Testis (tissue), 5 donors: Measurements from ENCODE around the gene GLYATL2. TPM values are rescaled to one million over a fixed set of nuclear protein-coding genes. Genes with fewer than 3 reads are reported as not detected.

ENCODE experiments used
- DNase-seq: peaks from one replicate; pipeline ENCODE4 v3.0.0-alpha.2; 2019
- H3K27ac ChIP-seq, 2 donors: fragments of 200-600 bp; sonication (generic); one replicate each; pipeline ENCODE4 v1.5.1; 2019
- H3K27me3 ChIP-seq: fragments of 200-600 bp; sonication (generic); one replicate; pipeline ENCODE4 v1.5.1; 2019
- H3K36me3 ChIP-seq: fragments of 200-600 bp; sonication (generic); one replicate; pipeline ENCODE4 v1.5.1; 2017; ENCODE audit warnings: low read depth; ENCODE audit errors: missing control alignments
- H3K4me1 ChIP-seq: fragments of 200-600 bp; sonication (generic); one replicate; pipeline ENCODE4 v1.5.1; 2019
- H3K4me3 ChIP-seq, 2 donors: fragments of 200-600 bp; sonication (generic); one replicate each; pipeline ENCODE4 v1.5.1; 2017 to 2019
- H3K9me3 ChIP-seq: fragments of 200-600 bp; sonication (generic); one replicate; pipeline ENCODE4 v1.5.1; 2017
- POLR2A ChIP-seq: fragments of 450-650 bp; IDR thresholded peaks from one replicate; pipeline ENCODE4 v1.6.1; 2017; ENCODE audit warnings: antibody characterized with exemption, mild to moderate bottlenecking, moderate library complexity
- WGBS, 2 donors: methylation state at CpG; one replicate each; pipeline ENCODE4 v1.1.5; 2018; 5-methylcytosine and 5-hydroxymethylcytosine counted together
- intact Hi-C: fragments of 100-400 bp; cut with DNase I; formaldehyde crosslinking; loops from one replicate; pipeline ENCODE4 v1.15.1; 2023; ENCODE audit warnings: low total_unique reads
- long read RNA-seq, 2 donors: transcript quantifications; one replicate each; lab custom pipeline, GENCODE V29; 2026
- polyA plus RNA-seq: library from polyadenylated mRNA; stranded (reverse); fragments of 350-450 nt; fragmentation: Illumina TruSeq; extraction: RNeasy Lipid Tissue Mini Kit (QIAGEN cat#74804); gene quantifications from one replicate; pipeline ENCODE4 v1.2.3, GENCODE V29; 2014; ENCODE audit warnings: low read depth, low replicate concordance; ENCODE audit not compliant: insufficient read depth
- total RNA-seq, 2 donors: library from RNA; depleted of rRNA; stranded (reverse); fragments of >200 nt; gene quantifications; one replicate each; pipeline ENCODE4 v1.2.3, GENCODE V29; 2016
- TF ChIP-seq, protein P1 (sequence below), 3 experiments: fragments of 450-650 bp in 2 of 3; fragments of 200-600 bp in 1 of 3; sonication (generic) in 1 of 3; IDR thresholded peaks; one replicate each; pipeline ENCODE4 v1.5.1; 2016 to 2019; ENCODE audit warnings: antibody characterized with exemption in 3 of 3, mild to moderate bottlenecking in 2 of 3, moderate library complexity in 1 of 3

GLYATL2 gene
- total RNA-seq (under 1 TPM; 0.12 to 0.63 TPM), polyA plus RNA-seq (not detected)
- long read RNA-seq, donor 1, result 0 reads
- long read RNA-seq, donor 2, result 0 reads

DNA sequence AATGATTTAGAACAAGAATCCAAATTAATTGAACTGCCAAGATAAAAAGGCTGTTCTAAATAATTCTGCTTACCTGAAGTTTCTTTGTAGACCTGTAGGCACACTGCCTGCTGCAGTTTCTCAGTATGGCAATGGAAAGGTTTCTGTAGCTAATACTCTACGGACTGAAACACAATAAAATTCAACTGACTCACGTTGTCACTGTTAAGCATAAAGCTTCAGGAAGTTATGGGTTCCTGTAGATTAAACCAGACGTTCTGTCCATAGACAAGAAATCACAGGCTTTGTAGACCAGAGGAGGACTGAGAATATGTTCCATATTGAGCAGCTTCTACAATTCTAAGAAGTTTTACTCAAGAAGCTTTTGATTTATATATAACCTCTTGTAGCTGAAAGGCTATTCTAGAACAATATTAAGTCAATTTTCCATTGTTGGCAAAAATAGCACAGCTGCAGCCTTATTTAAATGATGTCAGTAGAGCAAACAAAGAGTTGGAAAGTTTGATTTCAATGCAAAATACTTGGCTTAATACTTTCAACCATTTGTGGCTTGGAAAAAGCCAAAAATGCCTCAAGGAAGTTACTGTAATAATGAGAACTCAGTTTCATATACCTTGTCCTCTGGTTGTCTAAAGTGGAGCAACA, at the start of gene GLYATL2:
TSS of gene GLYATL2 (minus strand) at position 344 of the 645 bp plus-strand sequence. CDS start 5,092 bp downstream, outside the sequence.
- no peaks in the 10 kb centered on the region for H3K4me1 ChIP-seq
- H3K4me3 ChIP-seq, result no peak within 1 kb of the TSS
- H3K9me3 ChIP-seq, result no peaks in the 10 kb centered on the region
- H3K27me3 ChIP-seq, result no peaks in the 10 kb centered on the region
- no peaks in the 10 kb centered on the region for H3K36me3 ChIP-seq
- 57 to 68% methylated on average over 3 of the region's 3 CpGs for WGBS, 2 donors
- no peak within 1 kb of the TSS for H3K27ac ChIP-seq
- no peak for DNase-seq
- intact Hi-C loops, result no loop called here
- TF ChIP-seq, protein P1, sequence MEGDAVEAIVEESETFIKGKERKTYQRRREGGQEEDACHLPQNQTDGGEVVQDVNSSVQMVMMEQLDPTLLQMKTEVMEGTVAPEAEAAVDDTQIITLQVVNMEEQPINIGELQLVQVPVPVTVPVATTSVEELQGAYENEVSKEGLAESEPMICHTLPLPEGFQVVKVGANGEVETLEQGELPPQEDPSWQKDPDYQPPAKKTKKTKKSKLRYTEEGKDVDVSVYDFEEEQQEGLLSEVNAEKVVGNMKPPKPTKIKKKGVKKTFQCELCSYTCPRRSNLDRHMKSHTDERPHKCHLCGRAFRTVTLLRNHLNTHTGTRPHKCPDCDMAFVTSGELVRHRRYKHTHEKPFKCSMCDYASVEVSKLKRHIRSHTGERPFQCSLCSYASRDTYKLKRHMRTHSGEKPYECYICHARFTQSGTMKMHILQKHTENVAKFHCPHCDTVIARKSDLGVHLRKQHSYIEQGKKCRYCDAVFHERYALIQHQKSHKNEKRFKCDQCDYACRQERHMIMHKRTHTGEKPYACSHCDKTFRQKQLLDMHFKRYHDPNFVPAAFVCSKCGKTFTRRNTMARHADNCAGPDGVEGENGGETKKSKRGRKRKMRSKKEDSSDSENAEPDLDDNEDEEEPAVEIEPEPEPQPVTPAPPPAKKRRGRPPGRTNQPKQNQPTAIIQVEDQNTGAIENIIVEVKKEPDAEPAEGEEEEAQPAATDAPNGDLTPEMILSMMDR (IDR thresholded peaks at IDR 0.05), result no peak
- TF ChIP-seq POLR2A, result no peak

DNA sequence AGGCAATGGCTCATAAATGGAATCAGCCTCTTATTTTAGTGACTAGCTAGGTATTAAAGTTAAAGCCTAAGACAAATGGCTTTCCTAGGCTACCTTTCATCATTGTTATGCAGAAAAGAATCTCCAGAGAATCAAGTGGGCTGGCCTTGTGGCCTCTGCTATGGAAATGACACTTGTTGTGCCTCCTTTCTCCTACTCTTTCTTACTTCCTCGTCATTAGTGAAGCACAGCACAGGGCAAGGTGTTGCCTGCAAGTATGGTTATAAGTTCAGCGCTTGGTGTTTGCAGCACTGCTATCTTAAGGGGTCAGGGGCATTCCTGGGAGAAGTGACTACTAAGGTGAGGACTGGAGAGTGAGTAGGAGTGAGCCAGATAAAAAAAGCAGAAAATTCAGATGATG, 49.4 kb upstream of the GLYATL2 start:
- Histone ChIP-seq H3K9me3 (no peaks in the 10 kb centered on the region), H3K36me3 (no peaks in the 10 kb centered on the region), H3K4me3 (no peak overlapping the region), H3K27me3 (no peaks in the 10 kb centered on the region), H3K27ac (no peak overlapping the region), H3K4me1 (no peaks in the 10 kb centered on the region)
- intact Hi-C loops, result no loop called here
- WGBS, 2 donors, result 73 to 82% methylated on average over 2 of the region's 2 CpGs
- TF ChIP-seq, protein P1 (IDR thresholded peaks at IDR 0.05), result no peak
- no peak for TF ChIP-seq POLR2A
- no peak for DNase-seq

DNA sequence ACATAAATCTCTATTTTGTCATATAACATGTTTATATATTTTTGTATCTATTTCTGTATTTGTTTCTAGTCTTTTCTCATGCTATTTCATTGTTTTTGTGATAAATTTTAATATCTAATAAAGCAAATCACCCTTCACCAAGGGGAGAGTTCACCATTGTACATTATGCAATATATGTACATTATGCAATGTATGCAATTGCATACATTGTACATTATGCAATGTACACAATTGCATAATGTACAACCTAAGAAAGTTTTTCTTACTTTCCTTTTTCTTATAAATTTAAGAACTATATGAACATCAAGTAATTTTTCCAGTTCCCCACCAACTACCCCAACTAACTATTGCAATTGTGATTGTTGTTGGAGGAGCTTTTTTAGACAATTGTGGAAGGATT, 44.1 kb upstream of the GLYATL2 start:
- no peak overlapping the region for H3K27ac ChIP-seq
- intact Hi-C loops, result no loop called here

DNA sequence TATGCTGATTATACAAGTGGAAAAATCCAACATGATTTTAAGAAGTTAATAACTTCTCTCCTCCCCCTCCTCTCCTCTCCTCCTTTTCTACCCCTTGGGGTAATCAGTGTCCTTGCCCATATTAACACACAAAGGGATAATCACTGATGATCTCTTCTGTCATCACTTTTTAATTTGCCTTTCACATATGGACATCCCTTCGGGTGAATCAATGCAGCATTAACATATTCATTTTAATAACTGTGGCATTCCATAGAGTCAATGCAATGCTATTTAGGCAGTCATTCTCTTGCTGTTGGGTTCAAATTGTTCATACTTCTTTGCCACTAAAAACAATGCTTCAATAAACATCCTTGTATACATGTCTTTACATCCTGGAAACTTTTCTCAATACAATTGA, 42.9 kb upstream of the GLYATL2 start:
- Histone ChIP-seq H3K27me3 (no peaks in the 10 kb centered on the region), H3K4me3 (no peak overlapping the region), H3K36me3 (no peaks in the 10 kb centered on the region), H3K4me1 (no peaks in the 10 kb centered on the region), H3K27ac (no peak overlapping the region), H3K9me3 (no peaks in the 10 kb centered on the region)
- DNase-seq, result no peak
- intact Hi-C loops, result no loop called here
- TF ChIP-seq, protein P1 (IDR thresholded peaks at IDR 0.05), result no peak
- TF ChIP-seq POLR2A, result no peak
- WGBS, 2 donors, result 90 to 97% methylated on average over 1 of the region's 1 CpG

More for the DNA sequence above, 44.1 kb upstream of the GLYATL2 start:
- Histone ChIP-seq H3K4me1 (no peaks in the 10 kb centered on the region), H3K9me3 (no peaks in the 10 kb centered on the region), H3K27me3 (no peaks in the 10 kb centered on the region), H3K36me3 (no peaks in the 10 kb centered on the region), H3K4me3 (no peak overlapping the region)
- TF ChIP-seq, protein P1 (IDR thresholded peaks at IDR 0.05), result no peak
- no peak for TF ChIP-seq POLR2A
- no peak for DNase-seq

DNA sequence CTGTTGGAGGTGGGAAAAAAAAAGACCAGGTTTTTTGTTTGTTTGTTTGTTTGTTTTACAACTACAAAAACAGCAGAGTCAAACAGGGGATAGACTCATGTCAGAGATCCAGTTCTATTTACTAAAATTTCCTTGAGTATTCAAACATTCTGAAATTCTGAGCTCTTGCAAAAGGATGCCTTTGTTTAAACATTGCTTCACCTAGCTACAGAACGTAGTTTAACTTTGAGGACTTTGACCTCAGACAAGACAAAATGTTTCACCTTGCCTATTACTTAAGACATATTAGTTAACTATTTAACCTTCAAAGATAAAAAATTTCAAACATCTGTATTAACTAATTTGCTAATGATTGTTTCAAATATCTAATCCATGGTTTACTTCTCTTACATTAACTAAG, 36.1 kb upstream of the GLYATL2 start:
- TF ChIP-seq POLR2A, result no peak
- TF ChIP-seq, protein P1 (IDR thresholded peaks at IDR 0.05), result no peak
- no peak for DNase-seq
- H3K36me3 ChIP-seq, result no peaks in the 10 kb centered on the region
- no peaks in the 10 kb centered on the region for H3K27me3 ChIP-seq
- H3K4me3 ChIP-seq, result no peak overlapping the region
- no peak overlapping the region for H3K27ac ChIP-seq
- WGBS, 2 donors, result 72 to 80% methylated on average over 1 of the region's 1 CpG
- no peaks in the 10 kb centered on the region for H3K9me3 ChIP-seq
- no peaks in the 10 kb centered on the region for H3K4me1 ChIP-seq
- intact Hi-C loops, result no loop called here
